NCI-H1417 (cell line): Measurements from ENCODE around the gene ERICH6.

Experiments used
- DNase-seq, 3 experiments: peaks; one replicate each; lab custom pipeline; 2025; lab: John Stamatoyannopoulos, UW

ERICH6 gene

DNA sequence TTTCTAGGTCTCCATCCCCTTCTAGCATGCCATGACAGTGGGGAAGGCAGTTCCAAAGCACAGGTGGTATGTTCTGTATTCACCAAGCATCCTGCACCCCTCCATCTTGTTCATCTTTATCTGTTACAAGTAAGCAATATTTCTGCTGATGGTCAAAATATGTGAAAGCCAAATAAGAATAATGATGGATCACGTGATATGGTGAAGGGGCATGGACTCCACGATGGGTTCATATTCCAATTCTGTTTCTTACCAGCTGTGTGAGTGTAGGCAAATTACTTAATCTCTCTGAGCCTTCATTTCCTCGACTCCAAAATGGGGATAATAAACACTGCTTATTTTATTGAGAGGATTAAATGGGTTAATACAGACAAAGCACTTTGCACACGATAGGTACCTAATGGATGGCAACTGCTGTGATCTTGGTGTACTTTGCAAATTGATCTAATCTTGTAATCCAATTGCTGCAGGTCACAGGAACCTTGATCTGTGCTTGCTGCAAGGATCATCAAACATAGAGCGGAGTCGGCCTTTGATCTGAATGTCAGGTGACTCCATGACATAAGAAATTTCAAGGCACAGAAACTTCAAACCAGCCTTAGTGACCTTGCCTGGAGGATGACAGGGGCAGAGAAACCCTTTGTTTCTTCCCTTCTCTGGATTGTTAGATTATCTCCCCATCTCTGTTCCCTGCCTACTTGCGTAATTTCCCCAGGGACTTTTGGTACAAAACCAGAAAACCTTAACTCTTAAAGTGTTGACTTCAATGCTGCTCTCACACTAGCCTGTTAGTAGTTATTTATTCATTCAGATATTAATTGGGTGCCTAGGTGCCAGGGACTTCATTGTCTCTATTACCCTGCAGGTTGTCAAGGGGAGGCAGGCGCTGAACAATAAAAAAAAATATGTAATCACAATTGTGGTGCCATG lies 33.4 kb upstream of the ERICH6 start:
- no peak for DNase-seq

DNA sequence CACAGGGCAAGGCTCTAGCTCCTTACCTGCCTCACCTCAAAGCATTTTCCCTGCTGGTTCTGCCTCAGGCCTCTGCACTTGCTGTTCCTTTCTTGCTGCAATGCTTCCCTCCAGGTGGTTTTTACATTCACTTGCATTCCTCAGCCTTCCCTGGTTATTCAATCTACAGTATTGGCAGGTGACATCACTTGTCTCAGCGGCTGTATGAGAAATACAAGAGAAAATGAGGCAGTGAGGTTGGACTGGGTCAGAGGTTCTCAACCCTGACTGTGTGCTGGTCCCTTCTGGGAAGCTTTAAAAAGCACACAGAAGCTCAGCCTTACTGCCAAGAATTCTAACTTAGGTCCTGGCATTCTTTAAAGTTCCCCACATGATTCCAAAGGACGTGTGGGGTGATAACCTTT lies 32.6 kb upstream of the ERICH6 start:
- no peak for DNase-seq

DNA sequence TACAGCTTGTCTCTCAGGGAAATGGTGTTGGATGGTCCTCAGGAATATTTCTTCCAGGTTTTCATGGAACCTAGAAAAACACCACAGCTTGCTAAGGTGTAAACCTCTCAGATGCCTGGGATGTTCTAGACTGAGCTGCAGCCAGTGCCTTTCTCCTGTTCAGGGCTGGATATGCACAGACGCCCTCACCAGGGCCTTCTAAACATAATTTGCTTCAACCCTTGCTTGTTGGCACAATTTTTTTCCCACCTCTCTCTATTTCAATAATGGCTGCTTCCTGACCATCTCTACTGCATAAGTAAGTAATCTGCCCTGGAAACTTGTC lies 31.0 kb upstream of the ERICH6 start:
- DNase-seq = no peak

DNA sequence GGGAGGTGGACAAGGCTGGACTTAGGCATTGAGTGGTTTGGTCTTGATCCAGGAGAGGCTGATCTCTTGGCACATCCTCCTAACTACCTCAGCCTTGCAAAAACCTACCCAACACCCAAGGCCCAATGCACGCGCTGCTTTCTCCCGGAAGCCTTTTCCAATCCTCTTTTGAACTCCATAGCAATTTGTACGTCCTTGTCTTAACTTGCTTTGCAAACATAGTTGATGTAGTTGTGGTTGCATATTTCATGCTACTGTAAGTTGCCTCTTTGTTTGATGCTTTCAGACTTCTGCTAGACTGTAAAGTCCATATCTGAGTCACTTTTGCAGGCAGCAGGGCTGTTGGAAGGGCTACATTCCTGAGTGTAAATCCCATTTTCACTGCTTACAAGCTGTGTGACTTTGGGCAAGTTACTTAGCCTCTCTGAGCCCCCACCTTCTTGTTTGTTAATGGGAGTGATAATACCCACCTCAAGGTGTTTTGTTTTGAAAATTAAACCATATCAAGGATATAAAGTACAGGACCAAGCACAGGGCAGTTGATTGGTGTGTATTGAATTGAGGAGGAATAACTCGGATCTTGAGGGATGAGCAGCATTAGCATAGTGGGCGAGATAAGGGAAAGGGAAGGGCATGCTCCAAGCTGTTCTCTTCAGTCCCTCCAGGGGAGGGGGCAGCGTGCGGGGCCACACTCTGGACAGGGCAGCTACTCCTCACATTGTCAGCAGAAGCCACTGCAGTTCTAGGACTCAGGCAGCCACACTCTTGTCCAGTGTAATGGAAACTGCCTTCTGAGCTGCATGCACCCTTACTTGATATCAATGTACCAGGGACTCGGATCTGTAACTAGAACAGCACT lies 30.4 kb upstream of the ERICH6 start:
- no peak for DNase-seq

DNA sequence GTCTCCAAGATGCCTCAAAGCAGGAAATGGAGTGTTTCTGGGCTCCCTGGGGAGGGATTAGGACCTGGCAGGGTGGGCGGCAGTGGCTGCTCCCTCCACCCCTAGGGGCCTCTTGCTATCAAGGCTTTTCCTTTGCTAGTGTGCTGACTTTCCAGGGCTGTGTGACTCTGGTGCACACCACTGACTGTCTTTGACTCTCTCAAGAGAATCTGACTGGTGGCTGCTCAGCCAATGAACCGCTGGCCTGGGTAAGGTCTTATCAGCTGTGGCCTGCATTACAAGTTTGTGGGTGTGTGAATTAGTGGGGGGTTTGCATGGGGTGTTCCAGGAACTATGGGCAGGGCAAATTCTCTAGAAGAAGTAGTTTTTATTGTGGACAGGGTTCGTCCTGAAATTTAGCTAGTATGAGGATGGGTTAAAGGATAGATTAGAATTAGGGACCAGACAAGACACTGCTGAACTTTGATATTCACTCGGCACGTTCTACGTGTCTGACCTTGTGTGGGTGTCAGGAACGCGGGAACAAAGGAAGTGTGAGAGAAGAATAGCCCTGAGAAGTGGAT lies 29.7 kb upstream of the ERICH6 start:
- DNase-seq = no peak

DNA sequence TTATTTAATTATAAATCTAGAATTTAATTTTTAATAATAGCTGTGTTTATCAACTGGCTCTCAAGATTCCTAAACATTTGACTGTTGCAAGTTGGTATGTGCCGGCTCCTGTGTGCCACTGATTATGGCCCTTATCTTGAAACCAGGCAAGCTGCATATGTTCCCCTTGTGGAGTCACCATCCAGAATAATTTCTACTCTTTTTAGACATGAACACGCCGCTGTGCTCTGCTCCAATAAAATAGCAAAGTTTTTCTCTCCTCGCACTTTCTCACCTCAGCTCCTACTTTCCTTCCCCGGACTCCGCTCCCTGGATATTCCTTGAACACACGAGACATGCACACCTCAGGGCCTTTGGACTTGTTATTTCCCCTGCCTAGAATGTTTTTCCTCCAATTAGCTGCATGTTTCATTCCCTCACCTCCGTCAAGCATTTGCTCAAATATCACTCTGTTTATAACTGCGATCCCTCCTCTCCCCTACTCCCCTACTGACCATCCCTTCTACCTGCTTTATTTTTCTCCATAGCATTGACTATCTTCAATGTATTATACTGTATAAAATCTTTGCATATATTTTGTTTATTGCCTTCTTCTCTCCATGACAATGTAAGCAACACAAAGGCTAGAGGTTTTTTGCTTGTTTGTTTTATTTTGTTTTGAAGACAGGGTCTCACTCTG lies 26.1 kb upstream of the ERICH6 start:
- no peak for DNase-seq

DNA sequence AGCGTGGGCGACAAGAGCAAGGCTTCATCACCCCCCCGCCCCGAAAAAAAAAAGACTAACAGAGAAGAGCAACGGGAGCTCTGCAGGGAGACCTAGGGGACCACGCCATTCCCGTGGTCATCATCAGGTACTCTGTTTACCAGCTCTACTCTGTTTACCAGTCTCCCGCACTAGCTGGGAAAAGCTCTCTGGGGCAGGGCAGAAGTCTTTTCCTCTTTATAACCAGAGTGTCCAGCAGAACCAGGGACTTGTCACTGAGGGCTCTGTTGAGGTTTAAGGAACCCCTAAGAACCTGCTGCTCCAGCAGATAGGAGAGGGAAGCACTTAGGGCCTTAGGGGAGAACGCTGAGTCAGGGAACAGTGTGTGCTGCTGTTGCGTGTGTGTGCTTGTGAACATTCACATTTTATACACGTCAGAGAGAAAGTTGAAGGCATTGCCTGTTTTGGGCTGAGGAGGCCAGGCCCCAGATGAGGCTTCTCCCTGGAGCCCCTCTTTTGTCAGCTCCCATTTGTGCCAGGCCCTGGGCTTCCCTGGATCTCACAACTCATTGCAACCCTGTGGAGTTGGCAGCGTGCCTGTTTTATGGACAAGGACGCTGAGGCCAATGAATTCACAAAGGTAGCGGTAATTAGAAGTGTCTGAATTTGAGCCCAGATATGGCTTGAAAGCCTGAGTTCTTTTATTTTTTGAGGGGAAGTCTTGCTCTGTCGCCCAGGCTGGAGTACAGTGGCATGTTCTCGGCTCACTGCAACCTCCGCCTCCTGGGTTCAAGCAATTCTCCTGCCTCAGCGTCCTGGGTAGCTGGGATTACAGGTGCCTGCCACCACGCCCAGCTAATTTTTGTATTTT lies 24.2 kb upstream of the ERICH6 start:
- no peak for DNase-seq

DNA sequence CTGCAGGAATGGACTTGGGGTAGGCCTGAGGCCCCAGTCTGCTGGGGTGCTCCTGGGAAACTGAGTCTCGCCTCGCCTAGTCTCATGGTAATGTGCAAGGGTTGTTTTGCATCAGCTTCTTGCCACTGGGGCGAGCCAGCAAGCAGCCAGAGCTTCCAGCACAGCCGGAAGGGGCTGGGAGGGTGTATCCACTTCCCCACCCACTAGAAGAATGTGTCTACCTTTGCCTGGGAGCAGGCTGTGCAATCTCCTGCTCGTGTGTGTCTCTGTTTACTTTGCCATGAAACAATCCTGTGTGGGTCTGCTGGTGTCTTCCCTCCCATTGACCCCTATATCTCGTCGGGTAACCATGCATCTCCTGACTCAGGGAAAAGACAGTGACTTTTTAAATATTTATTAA lies 21.8 kb upstream of the ERICH6 start:
- DNase-seq = no peak

DNA sequence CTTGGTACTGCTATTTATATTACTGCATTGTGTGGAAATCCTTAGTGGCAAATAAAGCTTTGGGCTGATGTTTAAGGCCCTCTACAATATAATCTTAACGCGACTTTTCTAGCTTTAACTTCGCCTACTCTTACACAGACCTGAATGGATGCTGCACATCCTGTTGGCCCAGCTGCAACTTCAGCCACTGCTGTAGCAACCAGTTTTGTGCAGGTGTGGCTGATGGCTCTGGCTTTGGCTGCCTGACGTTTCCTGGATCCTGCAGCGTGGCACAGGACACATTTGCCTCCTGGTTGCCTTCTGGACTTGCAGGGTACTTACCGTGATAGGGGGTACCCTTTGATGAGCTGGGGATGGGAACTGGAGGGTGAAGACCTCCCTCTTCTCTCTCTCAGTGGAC lies 20.2 kb upstream of the ERICH6 start:
- no peak for DNase-seq

DNA sequence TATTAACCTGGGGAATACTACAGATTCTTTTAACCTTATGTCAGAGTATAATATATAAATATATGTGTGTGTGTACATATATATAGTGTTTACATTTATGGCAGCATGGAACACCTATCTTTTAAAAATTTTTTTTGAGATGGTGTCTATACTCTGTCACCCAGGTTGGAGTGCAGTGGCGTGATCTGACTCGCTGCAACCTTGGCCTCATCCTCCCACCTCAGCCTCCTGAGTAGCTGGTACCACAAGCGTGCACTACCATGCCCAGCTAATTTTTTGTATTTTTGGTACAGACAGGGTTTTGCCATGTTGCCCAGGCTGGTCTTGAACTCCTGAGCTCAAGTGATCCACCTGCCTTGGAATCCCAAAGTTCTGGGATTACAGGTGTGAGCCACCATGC lies 18.5 kb upstream of the ERICH6 start:
- DNase-seq = no peak

DNA sequence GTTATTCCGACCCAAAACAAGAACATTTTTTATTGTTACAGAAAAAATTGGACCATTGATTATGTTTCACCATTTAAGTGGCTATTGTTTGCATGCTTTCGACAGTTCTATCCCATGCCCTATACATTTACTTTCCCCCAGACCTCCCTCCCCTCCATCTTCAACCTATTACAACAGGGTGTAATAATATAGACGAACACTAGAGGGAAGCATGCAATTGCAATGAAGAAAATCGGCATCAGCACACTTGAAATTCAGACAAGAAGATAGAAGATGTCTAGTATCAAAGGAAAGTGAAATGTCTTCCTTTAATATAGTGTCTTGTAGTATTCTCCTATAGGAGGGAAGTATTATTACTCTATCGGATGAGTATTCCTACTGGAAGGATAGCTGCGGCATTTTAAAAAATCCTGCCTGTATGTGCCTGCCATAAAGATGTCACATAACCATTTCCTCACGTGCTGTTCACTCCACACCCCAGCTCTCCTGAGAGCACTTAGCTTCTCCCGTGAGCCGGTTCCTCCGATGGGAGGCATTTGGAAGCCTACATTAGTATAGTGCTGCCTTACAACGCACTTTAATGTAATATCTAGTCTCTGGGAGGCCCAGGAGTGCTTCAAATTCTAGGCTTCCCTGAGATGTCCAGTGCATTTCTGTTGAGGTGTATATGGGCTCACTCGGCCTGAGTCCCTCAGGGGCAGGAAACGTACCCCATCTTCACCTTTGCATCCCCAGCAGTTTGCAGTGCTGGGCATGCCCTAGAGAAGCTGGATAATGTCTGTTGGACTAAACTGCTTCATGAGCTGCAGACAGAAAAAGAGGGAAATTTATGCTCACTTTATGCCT lies 17.8 kb upstream of the ERICH6 start:
- DNase-seq = peak; percentile 32 to 86 (median 79)

DNA sequence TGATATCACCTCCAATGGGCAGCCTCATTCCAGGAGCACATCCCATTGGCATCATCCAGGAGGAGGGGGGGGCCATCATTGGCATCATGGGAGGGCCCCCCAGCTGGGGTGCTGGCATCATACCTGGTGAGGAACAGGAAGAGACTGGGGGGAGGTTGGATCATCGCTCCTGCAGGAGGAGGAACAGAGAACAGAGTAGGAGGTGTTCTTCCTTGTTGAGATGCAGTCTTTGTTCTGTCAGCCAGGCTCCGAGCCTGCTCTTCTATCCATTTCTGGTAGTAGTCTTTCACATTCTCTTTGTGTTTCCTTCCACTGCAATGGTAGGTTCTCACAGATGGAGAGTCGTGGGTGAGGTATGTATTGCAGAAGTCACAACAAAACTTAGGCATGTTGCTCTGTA lies 16.7 kb upstream of the ERICH6 start:
- no peak for DNase-seq

DNA sequence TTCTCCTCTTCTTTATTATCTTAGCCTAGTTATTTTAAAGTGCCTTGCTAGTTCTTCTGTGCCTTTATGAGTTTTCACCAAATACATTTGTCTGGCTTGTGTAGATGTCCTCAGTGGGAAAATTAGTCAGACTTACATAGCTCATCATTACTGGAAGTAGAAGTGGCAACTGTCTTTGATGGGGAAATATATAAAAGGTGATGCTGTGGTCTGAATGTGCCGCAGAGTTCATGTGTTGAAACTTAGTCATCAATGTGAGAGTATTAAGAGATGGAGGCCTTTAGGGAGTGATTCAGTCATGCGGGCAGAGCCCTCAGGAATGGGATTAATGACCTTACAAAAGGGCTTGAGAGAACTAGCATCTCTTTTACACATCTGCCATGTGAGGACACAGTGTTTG lies 6.4 kb upstream of the ERICH6 start:
- no peak for DNase-seq

DNA sequence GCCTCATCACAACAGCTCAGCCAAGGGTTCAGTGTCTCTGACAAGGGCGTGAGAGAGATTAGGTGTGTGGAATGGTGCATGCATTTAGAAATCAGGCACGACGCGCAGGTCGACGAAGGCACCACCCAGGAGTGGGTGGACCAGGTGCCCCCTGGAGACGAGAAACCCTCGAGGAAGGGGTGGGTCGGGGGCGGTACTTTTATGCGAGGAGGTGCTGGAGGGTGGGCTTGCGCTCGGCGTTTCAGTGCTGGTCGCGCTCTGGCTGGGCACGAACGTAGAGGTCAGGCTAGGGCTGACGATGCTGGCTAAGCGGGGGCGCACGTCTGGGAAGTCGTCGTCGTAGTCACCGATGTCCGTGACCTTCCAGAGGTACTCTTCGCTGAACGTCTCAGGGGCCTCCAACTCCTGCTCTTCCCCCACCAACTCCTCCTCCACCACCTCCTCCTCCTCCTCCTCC lies 393 bp downstream of the ERICH6 start:
- DNase-seq = peak in 2 of 3 experiments; percentile 83 to 88

DNA sequence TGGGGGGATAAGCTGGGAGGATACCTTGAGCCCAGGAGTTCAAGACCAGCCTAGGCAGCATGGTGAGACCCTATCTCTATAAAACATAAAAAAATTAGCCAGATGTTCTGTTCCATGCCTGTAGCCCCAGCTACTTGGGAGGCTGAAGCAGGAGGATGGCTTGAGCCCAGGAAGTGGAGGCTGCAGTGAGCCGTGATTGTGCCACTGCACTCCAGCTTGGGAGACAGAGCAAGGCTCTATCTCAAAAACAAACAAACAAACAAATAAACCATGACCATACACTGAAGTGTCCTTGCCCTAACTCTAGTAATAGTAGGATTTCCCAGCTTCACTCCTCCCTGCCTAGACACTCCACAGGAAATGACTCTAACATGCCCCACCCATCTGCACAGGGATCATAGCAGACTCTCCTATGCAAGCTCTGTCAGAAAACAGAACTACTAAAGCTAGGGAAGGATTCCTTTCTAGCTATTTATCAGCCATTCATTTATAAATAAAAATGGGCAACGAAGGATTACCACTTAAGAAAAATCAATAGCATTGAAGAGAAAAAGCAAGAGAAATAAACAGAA lies 4.6 kb downstream of the ERICH6 start:
- DNase-seq = peak in 1 of 3 experiments; percentile 19

DNA sequence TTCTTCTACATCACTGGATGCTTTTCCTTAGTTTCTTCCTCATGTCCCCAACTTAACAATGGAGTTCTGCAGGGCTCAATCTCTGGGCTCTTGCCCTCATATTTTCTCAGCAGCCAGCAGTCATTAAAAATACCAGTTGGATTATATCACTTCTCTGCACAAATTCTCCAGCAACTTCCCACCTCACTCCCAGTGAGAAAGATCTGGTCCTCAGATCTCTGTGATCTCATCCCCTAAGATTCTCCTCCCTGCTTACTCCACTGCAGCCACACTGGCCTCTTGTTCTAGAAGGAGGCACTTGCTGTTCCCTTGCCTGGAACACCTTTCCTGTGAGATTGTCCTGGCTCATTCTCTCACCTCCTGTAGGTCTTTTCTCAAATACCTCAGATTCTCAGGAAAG lies 6.1 kb downstream of the ERICH6 start:
- DNase-seq = no peak

DNA sequence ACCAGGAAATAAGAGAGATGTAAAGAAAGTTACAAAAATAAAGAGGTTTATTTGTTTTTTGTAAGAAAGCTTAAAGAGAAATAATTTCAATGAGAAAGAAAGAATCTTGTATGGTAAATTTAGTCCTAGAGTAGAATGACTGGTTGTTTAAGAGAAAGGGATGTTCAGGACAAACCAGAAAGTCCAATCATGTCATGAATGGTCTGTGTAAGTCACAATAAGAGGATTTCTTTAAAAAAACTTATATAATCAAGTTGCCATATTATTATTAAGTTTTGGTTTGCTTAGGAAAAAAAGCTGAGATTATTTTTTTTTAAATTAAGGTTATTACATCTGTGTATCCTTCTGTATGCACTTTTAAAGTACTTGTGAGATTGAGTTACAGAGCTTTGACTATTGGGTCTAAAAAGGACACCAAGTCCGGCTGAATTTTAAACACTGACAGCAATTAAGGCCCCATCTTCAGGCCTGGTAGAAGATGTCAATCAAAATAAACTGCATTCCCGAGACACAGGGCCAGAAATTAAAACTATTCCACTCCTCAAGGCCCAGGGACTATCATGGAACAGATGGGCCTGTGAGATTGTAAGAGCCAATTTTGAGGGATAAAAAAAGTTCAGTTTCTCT lies 12.2 kb downstream of the ERICH6 start:
- DNase-seq = no peak

DNA sequence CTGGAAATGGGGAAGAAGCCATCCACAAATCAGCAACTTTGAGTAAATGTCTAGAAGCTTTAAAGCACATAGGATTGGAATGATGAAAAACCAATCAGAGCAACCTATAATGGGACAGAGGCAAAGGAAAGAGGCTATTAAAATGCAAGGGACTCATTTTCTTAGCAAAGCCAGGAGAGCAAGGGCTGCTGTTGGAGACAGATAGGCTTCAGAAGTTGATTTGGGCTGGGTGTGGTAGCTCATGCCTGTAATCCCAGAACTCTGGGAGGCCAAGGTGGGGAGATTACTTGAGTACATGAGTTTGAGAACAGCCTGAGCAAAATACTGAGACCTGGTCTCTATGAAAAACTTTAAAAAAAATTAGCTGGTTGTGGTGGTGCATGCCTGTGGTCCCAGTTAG lies 16.1 kb downstream of the ERICH6 start:
- DNase-seq = no peak

DNA sequence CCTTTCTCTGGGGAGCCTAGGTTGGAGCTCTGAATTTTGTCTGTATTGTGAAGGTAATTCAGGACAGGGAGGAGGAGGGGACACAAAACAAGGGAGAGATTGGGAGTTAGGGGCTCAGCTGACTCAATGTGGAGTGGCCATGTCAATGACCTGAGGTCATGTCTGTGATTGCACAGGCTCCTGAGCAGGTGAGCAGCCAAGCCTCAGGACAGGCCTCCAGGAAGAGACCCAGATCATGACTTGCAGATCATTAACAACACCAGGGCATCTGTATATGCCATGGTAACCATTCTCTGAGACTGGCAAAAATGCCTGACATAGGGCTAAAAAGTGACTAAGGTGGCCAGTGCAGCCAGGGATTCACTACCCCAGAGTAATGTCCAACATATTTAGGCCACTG lies 20.9 kb downstream of the ERICH6 start:
- DNase-seq = no peak

DNA sequence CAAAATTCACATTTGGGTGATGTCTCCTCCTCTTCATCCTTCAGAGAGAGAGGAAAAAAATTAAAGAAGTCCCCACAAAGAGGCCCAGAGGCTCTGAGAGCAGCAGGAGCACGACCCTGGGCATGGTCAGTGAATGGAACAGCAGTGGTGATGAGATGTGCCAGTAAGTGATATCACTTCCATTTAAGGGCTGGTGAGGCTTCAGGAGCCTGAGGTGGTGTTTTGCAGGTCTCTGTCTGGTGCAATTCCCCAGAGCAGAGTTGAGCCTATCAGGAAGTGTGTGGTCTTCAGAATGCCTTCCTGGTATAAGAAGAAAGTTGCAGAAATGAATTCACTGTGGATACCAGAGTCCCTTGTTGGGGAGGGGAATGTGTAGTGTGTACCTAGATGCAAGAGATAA lies 21.4 kb downstream of the ERICH6 start:
- DNase-seq = no peak
